Activated T-helper 1 cell treated with anti-CD3 and anti-CD28 coated beads, Interleukin-12 subunit alpha, Interleukin-12 subunit beta, Interleukin-2, Interleukin-4 antibody, amounts not matched to agents 30 ng/mL and 10 ng/mL and 1 ng/mL, durations not matched to agents 14 hours and 24 hours and 36 hours (primary cell): ENCODE data around the gene FGD5. TPM values are rescaled to one million over a fixed set of nuclear protein-coding genes. Genes with fewer than 3 reads are reported as not detected.
A peak's percentile ranks its signal among the peaks of the same experiment; 100 is the strongest.

Experiments used
- DNase-seq: peaks from one replicate; pipeline ENCODE4 v3.0.0; 2021; ENCODE audit warnings: low spot score
- H3K27ac Mint-ChIP-seq: one replicate; pipeline ENCODE4 v1.8.0; 2021; ENCODE audit warnings: mild to moderate bottlenecking, mixed read lengths
- H3K27me3 Mint-ChIP-seq: one replicate; pipeline ENCODE4 v1.8.0; 2022; ENCODE audit warnings: mild to moderate bottlenecking, moderate library complexity, mixed read lengths; ENCODE audit not compliant: insufficient read depth
- H3K36me3 Mint-ChIP-seq: one replicate; pipeline ENCODE4 v1.8.0; 2021; ENCODE audit warnings: low read depth, mixed read lengths
- H3K4me1 Mint-ChIP-seq: one replicate; pipeline ENCODE4 v1.8.0; 2021; ENCODE audit warnings: low read depth, mixed read lengths
- H3K4me3 Mint-ChIP-seq: one replicate; pipeline ENCODE4 v1.8.0; 2021; ENCODE audit warnings: mild to moderate bottlenecking, moderate library complexity, mixed read lengths
- H3K9me3 Mint-ChIP-seq: one replicate; pipeline ENCODE4 v1.8.0; 2021; ENCODE audit warnings: mixed read lengths
- intact Hi-C: fragments of 100-400 bp; cut with micrococcal nuclease; formaldehyde crosslinking; loops from one replicate; pipeline ENCODE4 v1.15.1; 2024
- total RNA-seq: library from RNA; stranded (reverse); gene quantifications from 2 replicates; pipeline ENCODE4 v1.2.3, GENCODE V29; 2022

The FGD5 gene
- total RNA-seq, 1 donor from 2014 or later: not detected

- DNase-seq: peak; percentile 95
- intact Hi-C loops: loop anchor here (1.0 to 10.0 kb wide), 15 partner anchors 11 to 1981 kb away; partner anchors contain the start of genes BTD, CAPN7, CCDC174 and CHCHD4
- peak overlapping the region; percentile 100 for H3K27ac Mint-ChIP-seq
- H3K36me3 Mint-ChIP-seq: peaks cover 34% of the 10 kb centered on the region
- peak overlapping the region; percentile 97 for H3K4me3 Mint-ChIP-seq
- H3K4me1 Mint-ChIP-seq: peaks cover 35% of the 10 kb centered on the region
- no peaks in the 10 kb centered on the region for H3K9me3 Mint-ChIP-seq
- no peaks in the 10 kb centered on the region for H3K27me3 Mint-ChIP-seq
Observed at GRCh38 chr3:14947886-14948608, 129.3 kb downstream of the FGD5 start.

GRCh38 chr3:14948609-14949038 lies 129.9 kb downstream of the FGD5 start:
- Mint-ChIP-seq H3K27me3 (no peaks in the 10 kb centered on the region), H3K4me1 (peaks cover 34% of the 10 kb centered on the region), H3K27ac (peak overlapping the region; percentile 100), H3K4me3 (peak overlapping the region; percentile 97), H3K36me3 (peaks cover 31% of the 10 kb centered on the region), H3K9me3 (no peaks in the 10 kb centered on the region)
- intact Hi-C loops: loop anchor here (1.0 to 10.0 kb wide), 13 partner anchors 11 to 1981 kb away; partner anchors contain the start of genes BTD, CAPN7, CCDC174 and CHCHD4
- no peak for DNase-seq

GRCh38 chr3:14949126-14949525 lies 130.4 kb downstream of the FGD5 start:
- H3K27me3 Mint-ChIP-seq: no peaks in the 10 kb centered on the region
- peak overlapping the region; percentile 100 for H3K27ac Mint-ChIP-seq
- H3K4me3 Mint-ChIP-seq: peak overlapping the region; percentile 97
- DNase-seq: no peak
- H3K36me3 Mint-ChIP-seq: peaks cover 28% of the 10 kb centered on the region
- intact Hi-C loops: loop anchor here (5.0 to 10.0 kb wide), 4 partner anchors 478 to 1982 kb away; partner anchors contain the start of genes DPH3, EAF1, METTL6 and OXNAD1
- H3K9me3 Mint-ChIP-seq: no peaks in the 10 kb centered on the region
- H3K4me1 Mint-ChIP-seq: peaks cover 34% of the 10 kb centered on the region

GRCh38 chr3:14950274-14950673 lies 131.5 kb downstream of the FGD5 start:
- Mint-ChIP-seq H3K4me1 (peaks cover 35% of the 10 kb centered on the region), H3K4me3 (no peak overlapping the region), H3K27me3 (no peaks in the 10 kb centered on the region), H3K27ac (no peak overlapping the region), H3K36me3 (peaks cover 24% of the 10 kb centered on the region), H3K9me3 (no peaks in the 10 kb centered on the region)
- intact Hi-C loops: loop anchor here (5.0 kb wide), 1 partner anchor 907 kb away; no protein-coding TSS in a partner anchor
- DNase-seq: no peak

GRCh38 chr3:14957153-14957552 lies 138.4 kb downstream of the FGD5 start:
- intact Hi-C loops: no loop called here
- Mint-ChIP-seq H3K27me3 (no peaks in the 10 kb centered on the region), H3K4me3 (no peak overlapping the region), H3K27ac (no peak overlapping the region), H3K9me3 (no peaks in the 10 kb centered on the region), H3K4me1 (peaks cover 37% of the 10 kb centered on the region), H3K36me3 (peaks cover 13% of the 10 kb centered on the region)
- no peak for DNase-seq

GRCh38 chr3:14957925-14958324 lies 139.2 kb downstream of the FGD5 start:
- Mint-ChIP-seq H3K4me3 (no peak overlapping the region), H3K36me3 (peaks cover 16% of the 10 kb centered on the region), H3K27me3 (no peaks in the 10 kb centered on the region), H3K9me3 (no peaks in the 10 kb centered on the region), H3K27ac (no peak overlapping the region), H3K4me1 (peaks cover 37% of the 10 kb centered on the region)
- intact Hi-C loops: no loop called here
- no peak for DNase-seq

- Mint-ChIP-seq H3K36me3 (peaks cover 16% of the 10 kb centered on the region), H3K27me3 (no peaks in the 10 kb centered on the region), H3K27ac (peak overlapping the region; percentile 82), H3K4me3 (peak overlapping the region; percentile 76), H3K4me1 (peaks cover 37% of the 10 kb centered on the region), H3K9me3 (no peaks in the 10 kb centered on the region)
- intact Hi-C loops: loop anchor here (1.0 kb wide), 1 partner anchor 11 kb away; no protein-coding TSS in a partner anchor
- no peak for DNase-seq
Observed at GRCh38 chr3:14959359-14959943, 140.7 kb downstream of the FGD5 start.

- Mint-ChIP-seq H3K9me3 (no peaks in the 10 kb centered on the region), H3K4me1 (peaks cover 16% of the 10 kb centered on the region), H3K27ac (no peak overlapping the region), H3K36me3 (peaks cover 22% of the 10 kb centered on the region), H3K4me3 (no peak overlapping the region), H3K27me3 (no peaks in the 10 kb centered on the region)
- intact Hi-C loops: no loop called here
- DNase-seq: no peak
Observed at GRCh38 chr3:14962762-14963161, 144.0 kb downstream of the FGD5 start.

GRCh38 chr3:14967285-14967684 lies 148.5 kb downstream of the FGD5 start:
- Mint-ChIP-seq H3K4me3 (no peak overlapping the region), H3K27me3 (no peaks in the 10 kb centered on the region), H3K9me3 (no peaks in the 10 kb centered on the region), H3K36me3 (peaks cover 19% of the 10 kb centered on the region), H3K27ac (no peak overlapping the region), H3K4me1 (peaks cover 6% of the 10 kb centered on the region)
- no peak for DNase-seq
- intact Hi-C loops: no loop called here

- H3K9me3 Mint-ChIP-seq: no peaks in the 10 kb centered on the region
- H3K36me3 Mint-ChIP-seq: peaks cover 32% of the 10 kb centered on the region
- DNase-seq: no peak
- no peak overlapping the region for H3K27ac Mint-ChIP-seq
- no peak overlapping the region for H3K4me3 Mint-ChIP-seq
- peaks cover 14% of the 10 kb centered on the region for H3K4me1 Mint-ChIP-seq
- no peaks in the 10 kb centered on the region for H3K27me3 Mint-ChIP-seq
- intact Hi-C loops: no loop called here
Observed at GRCh38 chr3:14969671-14970070, 150.9 kb downstream of the FGD5 start.

GRCh38 chr3:14976317-14976716 lies 157.6 kb downstream of the FGD5 start:
- peaks cover 27% of the 10 kb centered on the region for H3K36me3 Mint-ChIP-seq

GRCh38 chr3:14980689-14981088 lies 161.9 kb downstream of the FGD5 start:
- intact Hi-C loops: no loop called here
- H3K4me3 Mint-ChIP-seq: no peak overlapping the region

More at GRCh38 chr3:14976317-14976716, 157.6 kb downstream of the FGD5 start:
- intact Hi-C loops: no loop called here
- Mint-ChIP-seq H3K27ac (no peak overlapping the region), H3K9me3 (no peaks in the 10 kb centered on the region), H3K4me1 (peaks cover 36% of the 10 kb centered on the region), H3K27me3 (no peaks in the 10 kb centered on the region), H3K4me3 (no peak overlapping the region)
- no peak for DNase-seq

More at GRCh38 chr3:14980689-14981088, 161.9 kb downstream of the FGD5 start:
- DNase-seq: no peak
- peaks cover 22% of the 10 kb centered on the region for H3K4me1 Mint-ChIP-seq
- no peaks in the 10 kb centered on the region for H3K27me3 Mint-ChIP-seq
- no peaks in the 10 kb centered on the region for H3K9me3 Mint-ChIP-seq
- no peak overlapping the region for H3K27ac Mint-ChIP-seq
- H3K36me3 Mint-ChIP-seq: peaks cover 10% of the 10 kb centered on the region
